ENCODE measurements around the gene RUNX1.

GRCh38 chr21:34997294-34997693 lies 51.8 kb downstream of the RUNX1 start:
- TF ChIP-seq GATA3 (IDR thresholded peaks at IDR 0.05; ENCODE audit: low read depth, low read length), result no peak
- TF ChIP-seq GATA2 (IDR thresholded peaks at IDR 0.05; ENCODE audit: low read depth, low read length), result no peak
